A549 (cell line): ENCODE results near the gene MGMT. TPM values are rescaled to one million over a fixed set of nuclear protein-coding genes. Genes with fewer than 3 reads are reported as not detected.

ENCODE experiments used
- ATAC-seq, 2 experiments: fragments of 200-7000 bp in 1 of 2; fragments of >200 bp in 1 of 2; cut with Nextera tagmentation in 1 of 2; cut with Tn5 transposase in 1 of 2; 3 replicates each; pipeline versions ENCODE4 v1.8.0 to v1.9.1; 2018 to 2020; ENCODE audit warnings: mild to moderate bottlenecking in 1 of 2, moderate library complexity in 1 of 2
- CTCF ChIA-PET: fragments of 300-600 bp; sonication (Branson Sonifier 250); formaldehyde crosslinking; extraction: SDS; loops from one replicate; lab custom pipeline; 2021; ENCODE audit warnings: antibody characterized with exemption, inconsistent platforms; lab: Yijun Ruan, JAX
- POLR2A ChIA-PET: fragments of 350-600 bp; formaldehyde crosslinking; extraction: SDS; loops from one replicate; lab custom pipeline; 2021; ENCODE audit warnings: antibody characterized with exemption, inconsistent platforms; lab: Yijun Ruan, JAX
- DNase-seq, 2 experiments: peaks; one replicate each; pipeline versions ENCODE4 v3.0.0 to v3.0.0-alpha.2; 2011 to 2016; ENCODE audit warnings: low read depth in 1 of 2, low spot score in 1 of 2
- FAIRE-seq: peaks from 2 replicates; lab custom pipeline; 2011; peaks lifted over from hg19 to GRCh38; lab: Jason Lieb, UNC
- H3K27ac ChIP-seq, 2 experiments: fragments of >200 bp; sonication (Bioruptor Twin); formaldehyde crosslinking; 3 replicates each; pipeline ENCODE4 v1.5.1; 2016 to 2017
- H3K4me1 ChIP-seq: fragments of >200 bp; sonication (Bioruptor Twin); formaldehyde crosslinking; 3 replicates; pipeline ENCODE4 v1.6.1; 2016
- H3K4me2 ChIP-seq: fragments of >200 bp; sonication (Bioruptor Twin); formaldehyde crosslinking; 3 replicates; pipeline ENCODE4 v1.6.1; 2016
- H3K4me3 ChIP-seq: fragments of >200 bp; sonication (Bioruptor Twin); formaldehyde crosslinking; 3 replicates; pipeline ENCODE4 v1.5.1; 2016
- H3K9me3 ChIP-seq: fragments of >200 bp; sonication (Bioruptor Twin); formaldehyde crosslinking; 3 replicates; pipeline ENCODE4 v1.6.1; 2016
- ATOH8 ChIP-seq: fragments of 250-450 bp; sonication (Bioruptor Pico); IDR thresholded peaks from 2 replicates; pipeline ENCODE4 v1.5.0; 2020; ENCODE audit warnings: low read depth, mild to moderate bottlenecking, moderate library complexity
- BCL3 ChIP-seq: fragments of >200 bp; sonication (Bioruptor Twin); formaldehyde crosslinking; IDR thresholded peaks from 3 replicates; pipeline ENCODE4 v1.6.1; 2016
- BHLHE40 ChIP-seq: IDR thresholded peaks from 2 replicates; pipeline ENCODE4 v1.6.1; 2012; ENCODE audit warnings: low read depth, low read length, inconsistent platforms
- CBX2 ChIP-seq: fragments of 200-600 bp; sonication (generic); IDR thresholded peaks from 2 replicates; pipeline ENCODE4 v1.6.1; 2016; ENCODE audit warnings: low read depth, mild to moderate bottlenecking, borderline replicate concordance
- CEBPB ChIP-seq, 2 experiments: fragments of >200 bp in 1 of 2; sonication (Bioruptor Twin) in 1 of 2; formaldehyde crosslinking in 1 of 2; IDR thresholded peaks; 2 replicates each; pipeline ENCODE4 v1.6.1; 2012 to 2016
- E2F6 ChIP-seq: IDR thresholded peaks from 2 replicates; pipeline ENCODE4 v1.6.1; 2012; ENCODE audit warnings: low read depth, borderline replicate concordance
- EHF ChIP-seq: fragments of 250-450 bp; sonication (Bioruptor Pico); IDR thresholded peaks from 2 replicates; pipeline ENCODE4 v1.5.0; 2020; ENCODE audit warnings: mild to moderate bottlenecking
- FOXS1 ChIP-seq: fragments of 250-450 bp; sonication (Bioruptor Pico); IDR thresholded peaks from 2 replicates; pipeline ENCODE4 v1.5.0; 2020; ENCODE audit warnings: mild to moderate bottlenecking, moderate library complexity
- GATA3 ChIP-seq: IDR thresholded peaks from 2 replicates; pipeline ENCODE4 v1.6.1; 2012; ENCODE audit warnings: borderline replicate concordance
- HDAC2 ChIP-seq: fragments of 200-600 bp; sonication (generic); IDR thresholded peaks from 2 replicates; pipeline ENCODE4 v1.6.1; 2016
- HMGXB4 ChIP-seq: fragments of 250-450 bp; sonication (Bioruptor Pico); IDR thresholded peaks from 2 replicates; pipeline ENCODE4 v1.5.0; 2021; ENCODE audit warnings: mild to moderate bottlenecking, moderate library complexity, borderline replicate concordance
- HOXB13 ChIP-seq: fragments of 250-450 bp; sonication (Bioruptor Pico); IDR thresholded peaks from 2 replicates; pipeline ENCODE4 v1.5.0; 2020; ENCODE audit warnings: low read depth, mild to moderate bottlenecking, moderate library complexity
- KDM1A ChIP-seq: fragments of 200-600 bp; sonication (generic); IDR thresholded peaks from 2 replicates; pipeline ENCODE4 v1.6.1; 2016; ENCODE audit warnings: low read depth, mild to moderate bottlenecking
- MAZ ChIP-seq: fragments of 150-350 bp; IDR thresholded peaks from 2 replicates; pipeline ENCODE4 v1.6.1; 2014; ENCODE audit warnings: antibody characterized with exemption, low read depth, low read length, borderline replicate concordance
- NR3C1 ChIP-seq: fragments of >200 bp; sonication (Bioruptor Twin); formaldehyde crosslinking; IDR thresholded peaks from 3 replicates; pipeline ENCODE4 v1.6.1; 2017
- POLR2AphosphoS2 ChIP-seq: conservative IDR thresholded peaks from 2 replicates; pipeline ENCODE4 v1.6.1; 2012; ENCODE audit warnings: low read length, improper control_type of control experiment, inconsistent platforms
- RCOR1 ChIP-seq: fragments of 150-350 bp; IDR thresholded peaks from 2 replicates; pipeline ENCODE4 v1.6.1; 2014; ENCODE audit warnings: antibody characterized with exemption, low read length, low read depth
- RFX5 ChIP-seq: fragments of 450-650 bp; IDR thresholded peaks from 2 replicates; pipeline ENCODE4 v1.7.1; 2014; ENCODE audit warnings: antibody characterized with exemption, mild to moderate bottlenecking, moderate library complexity
- SMC3 ChIP-seq: fragments of >200 bp; sonication (Bioruptor Twin); formaldehyde crosslinking; IDR thresholded peaks from 3 replicates; pipeline ENCODE4 v1.6.1; 2018; ENCODE audit warnings: inconsistent platforms
- SREBF2 ChIP-seq: fragments of 450-650 bp; IDR thresholded peaks from 2 replicates; pipeline ENCODE4 v1.6.1; 2014; ENCODE audit warnings: mild to moderate bottlenecking, moderate library complexity
- TP53 ChIP-seq: fragments of 250-450 bp; sonication (Bioruptor Pico); IDR thresholded peaks from 2 replicates; pipeline ENCODE4 v1.5.0; 2021; ENCODE audit warnings: mild to moderate bottlenecking, moderate library complexity
- ZFP36 ChIP-seq: fragments of 450-650 bp; IDR thresholded peaks from 2 replicates; pipeline ENCODE4 v1.6.1; 2014; ENCODE audit warnings: borderline replicate concordance; ENCODE audit not compliant: partially characterized antibody
- ZSCAN20 ChIP-seq: fragments of 250-450 bp; sonication (Bioruptor Pico); IDR thresholded peaks from 2 replicates; pipeline ENCODE4 v1.8.0; 2022; ENCODE audit warnings: mild to moderate bottlenecking, moderate library complexity
- WGBS: methylation state at CpG from one replicate; pipeline ENCODE4 v1.1.6; 2017; ENCODE audit errors: missing lambda C conversion rate; 5-methylcytosine and 5-hydroxymethylcytosine counted together
- polyA plus RNA-seq, 4 experiments: library from polyadenylated mRNA; depleted of rRNA in 3 of 4; stranded (reverse); fragments of >200 nt; fragmentation: RNase III in 1 of 4; extraction: RNeasy Plus Mini Kit Qiagen cat#74134 plus additional on column Dnase treatment in 1 of 4; gene quantifications; 2 replicates in 3 of 4; 3 replicates in 1 of 4; pipeline ENCODE4 v1.2.3, GENCODE V29; 2011 to 2017
- TF ChIP-seq, protein P1 (sequence below): fragments of 150-350 bp; IDR thresholded peaks from 2 replicates; pipeline ENCODE4 v1.6.1; 2014; ENCODE audit warnings: low read depth, mild to moderate bottlenecking, low read length

Gene MGMT
- polyA plus RNA-seq, 2 of the 4 experiments (the other 2 are of a cell fraction), result 4.9 to 5.2 TPM

DNA sequence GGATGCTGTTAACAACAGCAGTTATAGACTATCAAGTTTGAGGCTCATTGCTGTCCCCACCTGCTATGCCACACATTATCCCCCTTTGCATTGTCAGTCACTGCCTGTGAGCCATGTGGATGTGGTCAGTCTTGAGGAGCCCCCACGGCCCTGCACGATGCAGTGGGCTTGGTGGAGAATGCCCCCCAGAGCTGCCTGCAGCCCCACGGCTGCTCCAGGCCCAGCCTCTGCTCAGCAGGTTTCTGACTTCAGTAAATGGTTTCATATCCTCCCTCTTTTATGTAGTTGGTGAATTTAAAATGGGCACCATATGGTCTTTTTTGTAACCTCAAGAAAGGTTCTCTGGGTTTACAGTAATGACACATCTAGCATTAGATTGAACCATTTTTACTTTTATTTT lies 332.9 kb downstream of the MGMT start:
- no peak for ATAC-seq
- Histone ChIP-seq H3K27ac (no peak overlapping the region), H3K4me1 (no peaks in the 10 kb centered on the region), H3K4me2 (no peak overlapping the region), H3K9me3 (peaks cover 4% of the 10 kb centered on the region; the same call in 1 of the 3 replicates), H3K4me3 (no peak overlapping the region)
- CTCF ChIA-PET, result interaction anchor here (1.0 kb wide), 1 partner anchor 940 kb away, joined by 3 read pairs; no protein-coding TSS in a partner anchor
- 0% methylated on average over 3 of the region's 3 CpGs for WGBS
- POLR2A ChIA-PET, result no interaction called here
- no peak for DNase-seq
- no peak for FAIRE-seq
- TF ChIP-seq TP53 (CRISPR knock-in tag) (no peak), ZSCAN20 (no peak), NR3C1 (no peak), MAZ (no peak)

- CTCF ChIA-PET, result no interaction called here
- no peak overlapping the region for H3K27ac ChIP-seq
- no peaks in the 10 kb centered on the region for H3K4me1 ChIP-seq
- H3K4me3 ChIP-seq, result no peak overlapping the region
- DNase-seq, result no peak
- peak in 1 of 2 experiments; percentile 19; a peak in 1 of 6 replicates for ATAC-seq
- FAIRE-seq, result no peak
- POLR2A ChIA-PET, result no interaction called here
- no peak overlapping the region for H3K4me2 ChIP-seq
- peaks cover 4% of the 10 kb centered on the region; the same call in 1 of the 3 replicates for H3K9me3 ChIP-seq
- no peak for TF ChIP-seq CBX2
- TF ChIP-seq SREBF2, result no peak
- TF ChIP-seq FOXS1 (CRISPR knock-in tag), result no peak
- TF ChIP-seq, protein P1, sequence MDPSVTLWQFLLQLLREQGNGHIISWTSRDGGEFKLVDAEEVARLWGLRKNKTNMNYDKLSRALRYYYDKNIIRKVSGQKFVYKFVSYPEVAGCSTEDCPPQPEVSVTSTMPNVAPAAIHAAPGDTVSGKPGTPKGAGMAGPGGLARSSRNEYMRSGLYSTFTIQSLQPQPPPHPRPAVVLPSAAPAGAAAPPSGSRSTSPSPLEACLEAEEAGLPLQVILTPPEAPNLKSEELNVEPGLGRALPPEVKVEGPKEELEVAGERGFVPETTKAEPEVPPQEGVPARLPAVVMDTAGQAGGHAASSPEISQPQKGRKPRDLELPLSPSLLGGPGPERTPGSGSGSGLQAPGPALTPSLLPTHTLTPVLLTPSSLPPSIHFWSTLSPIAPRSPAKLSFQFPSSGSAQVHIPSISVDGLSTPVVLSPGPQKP, result no peak
- TF ChIP-seq SMC3, result no peak
- TF ChIP-seq KDM1A, result no peak
- TF ChIP-seq HMGXB4 (CRISPR knock-in tag), result no peak
- no peak for TF ChIP-seq CEBPB (IDR thresholded peaks at IDR 0.05)
- TF ChIP-seq BCL3, result no peak
- no peak for TF ChIP-seq ZFP36
- no peak for TF ChIP-seq ZSCAN20
- TF ChIP-seq GATA3, result no peak
- TF ChIP-seq HOXB13 (CRISPR knock-in tag), result no peak
- no peak for TF ChIP-seq HDAC2
- TF ChIP-seq RFX5, result no peak
- TF ChIP-seq POLR2AphosphoS2, result no peak
- TF ChIP-seq RCOR1, result no peak
- WGBS, result 4% methylated on average over 13 of the region's 14 CpGs
These were observed 333.8 kb downstream of the MGMT start for GRCh38 chr10:129800796-129801340.

DNA sequence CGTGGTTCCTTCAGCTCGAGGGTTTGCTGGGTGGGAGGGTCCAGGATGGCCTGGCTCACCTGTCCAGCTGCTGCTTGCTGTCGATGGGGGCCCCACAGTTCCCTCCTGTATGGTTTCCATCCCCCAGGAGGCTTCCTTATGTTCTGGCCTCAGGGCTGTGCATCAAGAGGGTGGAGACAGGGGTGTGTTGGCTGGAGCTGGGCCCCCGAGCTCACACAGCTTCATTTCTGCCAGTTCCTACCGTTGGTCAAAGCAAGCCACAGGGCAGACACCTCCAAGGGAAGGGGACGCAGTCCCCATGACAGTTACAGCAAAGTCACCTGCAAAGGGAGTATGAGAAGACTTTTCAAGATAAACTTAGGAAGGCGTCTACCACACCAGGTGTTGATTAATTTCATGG lies 340.2 kb downstream of the MGMT start:
- WGBS, result 0% methylated on average over 7 of the region's 7 CpGs
- no peak for ATAC-seq
- Histone ChIP-seq H3K4me1 (no peaks in the 10 kb centered on the region), H3K27ac (no peak overlapping the region), H3K9me3 (peaks cover 4% of the 10 kb centered on the region; the same call in 1 of the 3 replicates), H3K4me3 (no peak overlapping the region), H3K4me2 (no peak overlapping the region)
- CTCF ChIA-PET, result no interaction called here
- no peak for DNase-seq
- TF ChIP-seq ZSCAN20 (no peak), BHLHE40 (no peak), CEBPB (IDR thresholded peaks at IDR 0.05) (no peak), E2F6 (no peak), POLR2AphosphoS2 (no peak), ATOH8 (CRISPR knock-in tag) (no peak), EHF (CRISPR knock-in tag) (no peak)
- no peak for FAIRE-seq
- POLR2A ChIA-PET, result no interaction called here
